IPS-NIHi7 (cell line): ENCODE measurements around the gene MT1X.
A peak's percentile ranks its signal among the peaks of the same experiment; 100 is the strongest.
"Not testable (repeated sequence)": the region's sequence is repeated elsewhere in the genome, so short reads cannot be mapped to it uniquely, and the experiment has no call there.

ENCODE experiments used
- DNase-seq: peaks from one replicate; pipeline ENCODE4 v3.0.0; 2012; ENCODE audit warnings: mixed read lengths; ENCODE audit errors: extremely low spot score

MT1X gene

GRCh38 chr16:56653218-56653617, 29.1 kb upstream of the MT1X start:
- no peak for DNase-seq

DNA sequence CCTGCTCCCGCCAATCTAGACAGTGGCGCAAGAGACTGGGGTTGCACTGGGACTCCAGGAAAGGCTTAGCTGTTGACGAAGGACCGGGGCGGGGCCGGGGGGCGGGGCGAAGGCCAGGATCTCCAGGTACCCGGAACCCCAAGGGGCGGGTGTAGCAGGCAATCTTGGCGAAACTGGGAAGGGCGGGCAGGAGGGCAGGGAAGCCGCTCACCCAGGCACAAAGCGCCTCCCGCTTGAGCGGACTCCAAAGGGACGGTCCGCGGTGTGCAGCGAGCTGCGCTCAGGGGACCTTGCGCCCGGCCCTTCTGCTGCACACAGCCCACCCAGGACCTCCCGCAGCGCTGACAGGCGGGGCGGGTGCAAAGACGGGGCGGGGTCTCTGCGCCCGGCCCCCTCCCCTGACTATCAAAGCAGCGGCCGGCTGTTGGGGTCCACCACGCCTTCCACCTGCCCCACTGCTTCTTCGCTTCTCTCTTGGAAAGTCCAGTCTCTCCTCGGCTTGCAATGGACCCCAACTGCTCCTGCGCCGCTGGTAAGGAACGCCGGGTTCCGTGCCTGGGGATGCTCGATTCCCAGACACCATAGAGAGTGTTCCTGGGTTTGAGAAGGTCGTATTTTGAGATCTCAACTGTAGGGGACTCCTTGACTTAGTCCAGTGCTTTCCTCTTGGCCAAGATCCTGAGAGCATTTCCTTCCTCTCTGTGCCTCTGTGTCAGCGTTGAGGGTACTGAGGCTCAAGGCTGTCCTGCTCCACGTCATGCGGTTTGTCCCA, 24.5 kb upstream of the MT1X start, which contains the start of gene MT1F:
TSS of gene MT1F (plus strand) at position 405 of the 772 bp plus-strand sequence. CDS start at position 505, 100 bp downstream.
- DNase-seq = peak; percentile 86

- DNase-seq = no peak
Observed at GRCh38 chr16:56658327-56658875, 23.9 kb upstream of the MT1X start.

DNA sequence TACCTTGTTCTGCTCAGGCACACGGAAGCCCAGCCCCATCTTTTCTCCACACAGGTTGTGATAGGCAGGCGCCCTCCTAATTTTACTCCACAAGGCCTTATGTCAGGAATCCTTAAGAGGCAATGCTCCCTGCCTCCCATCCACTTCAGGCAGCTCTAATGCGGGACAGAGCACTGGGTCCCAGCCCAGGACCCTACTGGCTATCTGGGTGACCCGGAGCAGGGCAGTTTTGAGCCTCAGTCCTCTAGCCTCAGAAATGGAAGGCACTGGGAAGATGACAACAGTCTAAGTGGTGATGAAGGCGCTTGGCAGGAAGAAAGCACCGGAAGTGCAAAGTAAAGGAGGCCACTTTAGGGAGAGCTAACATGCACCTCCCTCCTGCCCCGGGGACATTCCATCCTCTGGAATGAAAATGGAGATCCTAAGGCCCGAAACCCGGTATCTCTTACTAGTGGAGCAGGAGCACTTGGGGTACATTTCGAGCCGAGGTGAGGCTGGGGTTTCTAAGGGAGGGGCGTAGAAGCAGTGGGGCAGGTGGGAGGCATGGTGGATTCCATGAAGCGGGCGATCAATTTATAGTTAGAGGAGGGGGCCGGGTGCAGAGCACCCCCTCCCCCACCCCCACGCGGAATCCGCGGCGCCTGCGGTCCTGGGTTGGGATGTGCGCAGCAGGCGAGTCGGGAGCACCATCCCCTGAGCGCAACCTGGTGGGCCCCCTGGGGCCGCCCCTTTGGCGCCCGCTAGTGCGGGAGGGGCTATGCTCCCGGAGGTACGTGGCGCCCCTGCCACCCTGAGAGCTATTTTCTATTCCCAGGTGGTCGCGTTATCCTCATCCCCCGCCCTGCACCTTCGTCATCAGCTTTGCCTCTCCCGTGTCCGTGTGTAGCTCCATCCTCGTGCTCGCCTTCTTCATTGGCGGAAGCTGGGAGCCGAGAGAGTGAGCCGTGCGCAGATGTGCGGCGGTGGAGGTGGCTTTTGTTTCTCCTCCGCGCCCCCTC, 19.6 kb upstream of the MT1X start:
- DNase-seq = no peak

DNA sequence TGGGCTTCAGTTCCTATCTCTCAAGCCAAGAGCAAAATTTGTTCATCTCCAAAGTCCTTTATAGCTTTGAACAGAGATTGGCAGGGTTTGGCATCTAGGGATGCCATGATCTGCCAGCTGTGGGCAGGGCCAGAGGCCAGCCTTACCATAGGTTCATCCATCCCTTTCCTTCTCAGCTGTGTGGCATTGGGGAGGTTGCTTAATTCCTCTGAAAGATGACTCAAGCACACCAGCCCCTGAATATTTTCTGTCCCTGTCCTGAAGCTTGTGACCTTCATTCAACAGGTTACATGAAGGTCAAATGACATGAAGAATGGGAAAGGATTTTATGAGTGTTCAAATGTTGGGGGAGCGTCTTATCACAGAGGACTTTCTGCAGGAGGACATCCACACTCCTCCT, 17.8 kb upstream of the MT1X start:
- DNase-seq = no peak

DNA sequence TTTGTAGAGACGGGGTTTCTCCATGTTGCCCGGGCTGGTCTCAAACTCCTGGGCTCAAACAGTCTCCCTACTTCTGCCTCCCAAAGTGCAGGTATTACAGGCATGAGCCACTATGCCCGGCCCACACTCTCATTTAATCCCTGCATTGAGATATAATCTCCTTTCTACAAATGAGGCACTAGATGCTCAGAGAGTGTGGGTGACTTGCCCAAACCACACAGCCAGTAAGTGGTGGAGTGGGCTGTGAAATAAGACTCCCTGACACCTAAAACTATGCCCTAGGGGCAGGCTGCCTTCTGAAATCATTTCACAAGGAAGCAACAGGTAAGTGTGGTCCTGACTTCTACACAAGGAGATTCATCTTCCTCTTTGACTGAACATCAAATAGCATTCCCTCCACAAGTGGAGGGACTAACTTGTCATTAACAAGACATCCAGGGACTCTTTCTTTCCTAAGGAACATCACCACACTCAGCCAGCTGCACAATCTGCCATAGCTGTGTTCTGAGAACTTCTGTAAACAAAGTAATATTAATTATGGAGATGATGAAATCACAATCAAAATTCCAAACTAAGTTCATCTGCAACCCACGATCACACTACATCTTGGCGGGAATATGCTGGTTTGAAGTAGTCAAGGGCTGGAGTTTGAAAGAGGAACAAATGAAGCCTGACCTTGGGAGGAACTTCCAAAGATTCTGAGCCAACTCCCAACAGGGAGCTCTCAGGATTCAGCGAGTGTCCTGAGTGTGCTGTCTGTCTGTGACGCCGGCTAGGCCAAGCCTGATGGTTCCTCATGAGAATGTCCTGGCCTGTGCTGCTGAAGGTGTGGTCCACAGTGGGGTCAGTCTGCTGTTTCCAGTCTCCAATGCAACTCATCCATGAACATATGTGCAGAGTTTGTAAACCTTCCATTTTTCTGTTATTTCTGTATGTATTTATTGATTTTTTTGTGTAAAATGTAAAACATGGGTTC, 16.7 kb upstream of the MT1X start:
- DNase-seq = not testable (repeated sequence)

- no peak for DNase-seq
Observed at GRCh38 chr16:56667581-56668571, 14.4 kb upstream of the MT1X start, which contains the start of gene MT1G. MT1G (minus strand) TSS chr16:56668065; CDS start chr16:56667993, 72 bp downstream.

DNA sequence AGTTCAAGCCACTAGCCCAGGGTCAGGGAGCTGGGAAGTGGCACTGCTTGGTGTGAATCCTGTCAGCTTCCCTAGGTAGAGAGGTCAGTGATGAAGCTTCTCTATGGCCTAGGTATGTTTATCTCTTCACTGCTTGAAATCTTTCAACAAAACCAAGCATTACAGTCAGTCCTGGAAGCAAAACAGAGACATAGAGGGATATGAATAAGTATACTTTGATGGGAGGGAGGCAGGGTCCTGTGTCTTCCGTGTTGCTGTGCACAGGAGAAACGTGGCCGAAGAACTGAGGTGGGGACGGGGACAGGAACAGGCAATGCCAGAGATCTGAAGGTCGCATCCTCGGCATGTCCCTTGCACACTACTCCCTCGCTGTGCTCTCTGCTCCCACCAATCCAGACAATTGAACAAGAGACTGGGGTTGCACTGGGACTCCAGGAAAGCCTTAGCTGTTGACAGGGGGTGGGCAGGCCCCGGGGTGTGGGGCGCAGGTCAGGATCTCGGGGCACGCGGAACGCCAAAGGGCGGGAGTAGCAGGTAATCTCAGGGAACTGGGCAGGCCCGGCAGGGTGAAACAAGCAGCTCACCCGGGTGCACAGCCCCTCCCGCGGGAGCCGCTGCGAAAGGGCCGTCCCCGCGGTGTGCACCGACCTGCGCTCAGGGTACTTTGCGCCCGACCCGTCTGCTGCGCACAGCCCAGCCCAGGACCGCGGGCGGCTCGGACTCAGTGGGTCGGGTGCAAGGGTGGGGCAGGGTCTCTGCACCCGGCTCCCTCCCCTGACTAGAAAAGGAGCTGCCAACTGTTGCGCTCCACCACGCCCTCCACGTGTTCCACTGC, 13.0 kb upstream of the MT1X start, which contains the start of gene MT1H:
TSS of gene MT1H (plus strand) at position 810 of the 835 bp plus-strand sequence. CDS start 71 bp downstream, outside the sequence.
- no peak for DNase-seq

DNA sequence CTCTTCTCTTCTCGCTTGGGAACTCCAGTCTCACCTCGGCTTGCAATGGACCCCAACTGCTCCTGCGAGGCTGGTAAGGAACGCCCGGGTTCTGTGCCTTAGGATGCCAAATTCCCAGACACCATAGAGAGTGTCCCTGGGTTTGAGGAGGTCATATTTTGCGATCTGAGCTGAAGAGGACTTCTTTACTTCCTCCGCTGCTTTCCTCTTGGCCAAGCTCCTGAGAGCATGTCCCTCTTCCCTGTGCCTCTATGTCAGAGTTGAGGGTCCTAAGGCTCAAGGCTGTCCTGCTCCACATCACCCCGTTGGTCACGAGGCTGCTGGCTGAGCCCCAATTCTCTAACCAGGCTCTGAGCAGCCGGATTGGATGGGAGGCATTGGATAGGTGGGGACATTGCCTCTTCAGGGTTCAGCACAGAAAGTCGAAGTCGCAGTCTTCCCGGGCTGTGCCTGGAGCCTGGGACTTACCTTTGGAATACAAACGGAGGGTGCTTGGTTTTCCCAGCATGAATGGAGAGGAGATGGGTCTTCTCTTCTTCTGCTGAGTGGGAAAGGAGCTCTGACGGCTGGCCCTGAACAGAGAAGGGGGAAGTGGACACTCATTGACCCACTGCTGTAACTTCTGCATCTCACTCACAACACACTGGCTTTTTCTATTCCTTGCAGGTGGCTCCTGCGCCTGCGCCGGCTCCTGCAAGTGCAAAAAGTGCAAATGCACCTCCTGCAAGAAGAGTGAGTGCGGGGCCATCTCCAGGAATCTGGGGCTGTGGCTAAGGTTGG, 12.2 kb upstream of the MT1X start:
- DNase-seq = no peak

DNA sequence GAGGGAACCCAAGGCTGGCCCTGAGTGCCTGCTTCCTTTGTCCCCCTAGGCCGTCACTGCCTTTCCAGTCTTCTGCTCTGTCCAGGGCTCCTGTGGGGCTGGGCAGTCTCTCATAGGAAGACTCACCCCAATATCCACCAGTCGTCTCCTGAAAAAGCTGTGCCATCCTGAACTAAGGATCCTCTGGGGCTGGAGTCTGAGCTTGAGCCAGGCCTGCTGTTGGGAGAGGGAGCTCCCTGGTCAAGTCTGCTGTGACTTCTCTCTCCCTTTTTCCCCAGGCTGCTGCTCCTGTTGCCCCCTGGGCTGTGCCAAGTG, 11.7 kb upstream of the MT1X start:
- DNase-seq = no peak

- DNase-seq = not testable (repeated sequence)
Observed at GRCh38 chr16:56671691-56672090, 10.6 kb upstream of the MT1X start.

GRCh38 chr16:56672171-56672570, 10.1 kb upstream of the MT1X start:
- not testable (repeated sequence) for DNase-seq

- no peak for DNase-seq
Observed at GRCh38 chr16:56672761-56673536, 9.3 kb upstream of the MT1X start.

DNA sequence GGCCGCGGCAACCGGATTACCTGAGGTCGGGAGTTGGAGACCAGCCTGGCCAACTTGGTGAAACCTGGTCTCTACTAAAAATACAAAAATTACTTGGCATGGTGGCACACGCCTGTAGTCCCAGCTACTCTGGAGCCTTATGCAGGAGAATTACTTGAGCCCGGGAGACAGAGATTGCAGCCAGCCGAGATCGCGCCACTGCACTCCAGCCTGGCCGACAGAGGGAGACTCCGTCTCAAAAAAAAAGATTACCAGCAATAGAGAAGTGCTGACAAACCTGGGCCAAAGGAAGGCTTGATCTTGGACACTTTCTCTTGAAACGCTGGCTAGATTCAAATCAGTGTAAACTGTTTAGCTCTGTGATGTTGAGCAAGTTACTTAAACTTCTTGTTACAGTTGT, 8.3 kb upstream of the MT1X start:
- DNase-seq = no peak

DNA sequence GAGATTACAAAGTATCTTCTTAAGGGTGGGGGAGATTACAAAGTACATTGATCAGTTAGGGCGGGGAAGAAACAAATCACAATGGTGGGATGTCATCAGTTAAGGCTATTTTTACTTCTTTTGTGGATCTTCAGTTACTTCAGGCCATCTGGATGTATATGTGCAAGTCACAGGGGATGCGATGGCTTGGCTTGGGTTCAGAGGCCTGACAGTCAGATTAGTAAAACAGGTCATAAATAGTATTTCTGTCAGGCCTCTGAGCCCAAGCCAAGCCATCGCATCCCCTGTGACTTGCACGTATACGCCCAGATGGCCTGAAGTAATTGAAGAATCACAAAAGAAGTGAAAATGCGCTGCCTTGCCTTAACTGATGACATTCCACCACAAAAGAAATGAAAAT, 7.7 kb upstream of the MT1X start:
- DNase-seq = not testable (repeated sequence)

GRCh38 chr16:56675685-56676210, 6.5 kb upstream of the MT1X start:
- DNase-seq = no peak

DNA sequence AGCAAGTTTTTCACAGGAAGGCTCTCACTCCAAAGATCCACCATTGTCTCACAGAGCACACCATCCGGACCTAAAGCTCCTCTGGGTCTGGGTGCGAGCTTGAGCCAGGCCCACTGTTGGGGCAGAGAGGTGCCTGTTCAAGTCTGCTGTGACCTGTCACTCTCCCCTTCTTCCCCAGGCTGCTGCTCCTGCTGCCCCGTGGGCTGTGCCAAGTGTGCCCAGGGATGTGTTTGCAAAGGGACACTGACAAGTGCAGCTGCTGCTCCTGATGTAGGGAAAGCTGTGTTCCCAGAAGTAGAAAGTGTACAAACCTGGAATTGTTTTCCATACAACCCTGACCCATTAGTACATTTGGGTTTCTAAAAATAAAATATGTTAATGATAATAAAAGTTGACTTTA, 4.8 kb upstream of the MT1X start:
- DNase-seq = no peak
